GM11168 (cell line): ENCODE measurements around the gene ABCA7.

ENCODE experiments used
- in situ Hi-C: fragments of 300-500 bp; cut with MboI; formaldehyde crosslinking; loops from one replicate; pipeline ENCODE4 v1.12.0; 2022; ENCODE audit warnings: low sequenced_read_pairs; ENCODE audit not compliant: unreplicated experiment

Gene ABCA7

GRCh38 chr19:1082928-1083816 lies 43.3 kb downstream of the ABCA7 start:
- in situ Hi-C loops, result no loop called here

GRCh38 chr19:1084024-1084868 lies 44.3 kb downstream of the ABCA7 start:
- in situ Hi-C loops, result no loop called here

DNA sequence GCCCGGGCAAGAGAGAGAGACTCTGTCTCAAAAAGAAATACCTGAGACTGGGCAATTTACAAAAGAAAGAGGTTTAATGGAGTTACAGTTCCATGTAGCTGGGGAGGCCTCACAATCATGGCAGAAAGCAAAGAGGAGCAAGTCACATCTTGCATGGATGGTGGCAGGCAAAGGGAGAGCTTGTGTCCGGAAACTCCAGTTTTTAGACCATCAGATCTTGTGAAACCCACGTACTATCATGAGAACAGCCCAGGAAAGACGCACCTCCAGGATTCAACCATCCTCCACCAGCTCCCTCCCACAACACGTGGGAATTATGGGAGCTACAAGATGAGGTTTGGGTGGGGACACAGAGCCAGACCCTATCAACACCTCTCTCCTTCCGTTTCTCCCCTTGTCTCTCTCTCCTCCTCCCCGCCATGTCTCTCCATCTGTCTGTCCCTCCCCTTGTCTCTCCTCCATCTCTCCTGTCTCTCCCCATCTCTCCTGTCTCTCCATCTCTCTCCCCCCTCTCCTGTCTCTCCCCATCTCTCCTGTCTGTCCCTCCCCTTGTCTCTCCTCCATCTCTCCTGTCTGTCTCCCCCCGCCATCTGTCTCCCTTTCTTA lies 45.2 kb downstream of the ABCA7 start:
- in situ Hi-C loops, result no loop called here

GRCh38 chr19:1085676-1086442 lies 46.0 kb downstream of the ABCA7 start:
- in situ Hi-C loops, result no loop called here

DNA sequence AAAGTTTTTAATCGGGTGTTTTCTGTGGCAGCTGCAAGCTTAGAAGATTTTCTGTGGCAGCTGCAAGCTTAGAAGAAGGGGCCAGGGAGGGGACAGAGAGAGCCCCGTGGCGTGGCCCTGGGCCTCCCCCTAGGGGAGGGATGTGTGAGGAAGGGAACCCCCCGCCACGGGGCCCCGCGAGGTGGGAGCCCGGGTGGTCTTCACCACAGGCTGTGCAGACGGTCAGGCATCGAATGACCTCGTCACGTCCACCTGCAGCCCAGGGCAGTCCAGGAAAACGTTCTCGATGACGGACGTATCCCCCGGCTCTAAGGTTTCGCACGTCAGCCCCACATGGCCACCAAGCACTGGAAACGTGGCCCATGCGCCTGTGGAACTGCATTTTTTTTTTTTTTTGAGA lies 46.7 kb downstream of the ABCA7 start:
- in situ Hi-C loops, result no loop called here

DNA sequence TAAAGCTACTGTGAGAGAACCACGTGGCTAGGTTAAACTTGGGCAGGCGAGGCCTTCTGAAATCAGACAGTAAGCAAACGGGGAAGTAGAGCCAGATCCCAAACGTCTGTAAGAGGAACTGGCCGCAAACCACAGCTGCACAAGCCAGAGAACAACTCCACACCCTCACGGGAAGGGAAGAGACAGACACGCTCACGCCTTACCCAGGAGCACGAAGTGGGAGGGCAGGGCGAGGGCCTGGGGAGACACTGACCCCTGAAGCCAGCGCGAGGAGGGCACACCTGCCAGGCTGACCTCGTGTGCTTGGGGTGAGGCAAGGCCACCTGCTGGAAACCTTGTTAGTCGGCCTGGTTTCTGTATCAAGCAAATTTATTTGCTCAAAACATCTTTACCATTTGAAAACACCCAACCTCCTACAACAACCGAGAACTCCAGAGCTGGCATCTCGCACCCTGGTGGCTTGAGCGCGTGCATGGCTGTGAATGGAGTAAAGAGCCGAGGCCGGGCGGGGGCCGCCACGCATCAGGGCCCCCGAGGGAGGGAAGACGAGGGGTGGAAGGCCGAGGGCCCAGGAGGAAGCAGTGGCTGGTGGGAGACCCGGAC lies 48.0 kb downstream of the ABCA7 start:
- in situ Hi-C loops, result no loop called here

DNA sequence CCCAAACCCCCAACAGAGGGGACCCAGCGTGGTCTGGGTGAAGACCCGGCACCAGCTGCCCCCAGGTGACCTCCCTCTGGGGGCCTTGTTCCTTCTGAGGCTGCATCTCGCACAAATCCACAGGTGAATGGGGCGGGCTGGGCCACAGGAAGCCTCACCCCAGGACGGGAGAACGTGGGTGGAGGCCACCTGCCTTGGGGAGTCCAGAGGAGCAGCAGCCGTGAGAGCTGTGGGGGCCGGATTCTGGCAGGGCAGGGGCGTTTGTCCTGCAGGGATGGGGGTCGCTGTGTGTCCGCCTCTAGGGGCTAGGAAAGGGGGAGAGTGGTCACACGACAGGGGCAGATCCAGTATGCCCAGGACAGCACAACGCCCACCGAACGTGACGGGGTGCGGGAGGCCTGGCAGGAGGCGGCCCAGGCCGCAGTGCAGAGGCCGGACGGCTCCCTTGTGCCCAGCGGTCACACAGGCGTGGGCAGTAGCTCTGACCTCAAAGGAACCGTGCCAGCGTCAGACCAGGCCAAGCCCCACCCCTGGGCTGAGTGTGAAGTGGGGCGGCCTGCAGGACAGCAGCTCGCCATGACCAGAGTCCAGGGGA lies 48.6 kb downstream of the ABCA7 start:
- in situ Hi-C loops, result no loop called here

DNA sequence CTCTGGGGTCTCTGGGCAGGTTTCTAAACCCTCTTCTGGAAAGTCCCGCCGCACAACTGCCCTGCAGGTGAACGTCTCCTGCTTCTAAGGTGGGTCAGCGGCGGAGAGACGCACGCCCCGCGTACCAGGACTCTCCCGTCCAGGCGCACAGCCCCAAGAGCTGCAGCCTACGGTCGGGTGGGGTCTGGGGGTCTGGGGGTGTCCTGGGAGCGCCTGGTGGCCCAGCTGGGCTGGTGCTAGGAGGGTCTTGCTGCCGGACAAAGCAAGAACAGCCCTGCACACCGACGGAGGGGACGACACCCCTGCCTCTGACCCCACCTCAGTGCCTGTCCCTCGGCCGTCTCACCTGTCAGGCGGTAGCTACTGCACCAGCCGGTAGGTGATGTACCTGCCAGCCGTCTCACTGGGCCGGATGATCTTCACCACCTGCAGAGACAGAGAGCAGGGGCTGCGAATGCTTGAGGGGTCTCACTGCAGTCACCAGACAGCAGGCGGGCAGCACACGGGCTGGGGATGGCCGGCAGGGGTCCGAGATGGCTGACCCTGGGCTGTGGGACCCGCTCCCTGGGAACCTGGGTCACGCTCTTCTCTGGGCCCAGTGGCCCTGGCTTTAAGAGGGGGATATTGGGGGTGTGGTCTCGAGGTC lies 49.3 kb downstream of the ABCA7 start:
- in situ Hi-C loops, result no loop called here

DNA sequence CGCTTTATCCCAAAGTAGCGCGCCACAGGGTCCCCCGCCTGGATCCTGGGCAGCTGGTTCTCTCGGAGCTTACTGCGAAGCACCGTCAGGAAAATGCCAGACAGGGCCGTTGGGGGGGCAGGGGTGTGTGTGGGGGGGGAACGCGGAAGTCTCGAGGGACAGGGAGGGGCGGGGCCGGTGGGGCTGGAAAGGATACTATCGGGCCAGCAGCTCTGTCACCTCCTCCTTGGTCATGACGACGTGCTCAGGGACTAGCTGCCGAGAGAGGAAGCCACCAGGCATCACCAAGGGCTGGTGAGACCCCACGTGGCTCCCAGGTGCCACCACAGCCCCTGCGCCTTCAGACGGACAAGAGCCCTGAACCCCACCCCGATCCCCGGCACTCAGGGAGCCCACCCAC lies 50.0 kb downstream of the ABCA7 start:
- in situ Hi-C loops, result no loop called here

DNA sequence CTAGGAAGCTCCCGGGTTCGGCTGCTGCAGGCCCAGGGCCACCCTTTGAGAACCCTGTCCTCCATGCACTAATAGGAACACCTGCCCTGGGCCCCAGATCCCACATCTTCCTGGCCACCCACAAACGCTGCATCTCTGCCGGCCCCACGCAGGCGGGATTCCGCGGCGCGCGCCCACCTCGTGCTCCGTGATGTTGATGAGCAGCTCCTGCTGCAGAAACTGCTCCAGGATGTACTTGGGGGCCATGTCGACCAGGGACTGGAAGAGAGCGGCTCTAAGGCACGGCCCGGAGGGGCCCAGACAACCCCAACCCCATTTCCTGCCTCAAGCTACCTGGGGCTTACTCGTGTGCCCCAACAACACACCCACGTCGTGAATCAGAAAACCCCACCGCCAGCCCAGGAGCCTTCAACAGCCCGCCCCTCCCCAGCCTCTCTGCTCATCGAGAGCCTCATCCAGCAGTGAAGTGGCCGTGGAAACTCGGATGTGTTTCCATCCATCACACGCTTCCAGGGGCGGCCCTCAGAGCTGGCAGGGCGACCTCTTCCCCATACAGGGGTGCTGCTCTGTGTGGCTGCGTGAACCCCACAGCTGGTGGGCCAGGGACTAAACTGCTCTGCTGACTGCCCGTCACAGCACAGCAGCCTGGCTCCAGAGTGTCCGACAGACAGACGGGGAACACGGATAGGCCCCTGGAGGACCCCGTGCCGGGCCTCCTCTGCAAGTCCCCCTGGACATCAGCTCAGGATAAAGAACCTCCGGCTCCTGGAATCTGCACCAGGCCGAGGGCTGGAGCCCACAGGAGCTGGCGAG lies 51.0 kb downstream of the ABCA7 start:
- in situ Hi-C loops, result no loop called here

- in situ Hi-C loops, result no loop called here
Observed at GRCh38 chr19:1091544-1092175, 51.8 kb downstream of the ABCA7 start.

DNA sequence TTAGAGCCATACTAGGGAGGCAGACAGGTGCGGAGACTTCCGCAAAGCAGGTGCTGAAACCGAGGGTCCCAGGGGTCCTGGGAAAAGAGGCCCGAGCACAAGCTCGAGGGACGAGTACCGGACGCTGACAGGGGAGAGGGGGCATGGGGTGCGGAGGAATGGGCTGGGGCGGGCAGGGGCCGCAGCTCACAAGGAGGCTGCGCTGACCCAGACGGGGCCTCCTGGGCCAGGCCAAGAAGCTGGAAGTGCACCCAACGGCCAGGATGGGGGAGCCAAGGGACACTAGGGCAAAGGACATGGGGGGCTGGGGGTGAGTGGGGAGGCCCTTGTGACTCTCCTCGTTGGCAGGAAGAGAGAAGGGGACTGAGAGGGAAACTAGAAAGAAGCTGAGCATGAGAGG lies 53.4 kb downstream of the ABCA7 start:
- in situ Hi-C loops, result no loop called here

DNA sequence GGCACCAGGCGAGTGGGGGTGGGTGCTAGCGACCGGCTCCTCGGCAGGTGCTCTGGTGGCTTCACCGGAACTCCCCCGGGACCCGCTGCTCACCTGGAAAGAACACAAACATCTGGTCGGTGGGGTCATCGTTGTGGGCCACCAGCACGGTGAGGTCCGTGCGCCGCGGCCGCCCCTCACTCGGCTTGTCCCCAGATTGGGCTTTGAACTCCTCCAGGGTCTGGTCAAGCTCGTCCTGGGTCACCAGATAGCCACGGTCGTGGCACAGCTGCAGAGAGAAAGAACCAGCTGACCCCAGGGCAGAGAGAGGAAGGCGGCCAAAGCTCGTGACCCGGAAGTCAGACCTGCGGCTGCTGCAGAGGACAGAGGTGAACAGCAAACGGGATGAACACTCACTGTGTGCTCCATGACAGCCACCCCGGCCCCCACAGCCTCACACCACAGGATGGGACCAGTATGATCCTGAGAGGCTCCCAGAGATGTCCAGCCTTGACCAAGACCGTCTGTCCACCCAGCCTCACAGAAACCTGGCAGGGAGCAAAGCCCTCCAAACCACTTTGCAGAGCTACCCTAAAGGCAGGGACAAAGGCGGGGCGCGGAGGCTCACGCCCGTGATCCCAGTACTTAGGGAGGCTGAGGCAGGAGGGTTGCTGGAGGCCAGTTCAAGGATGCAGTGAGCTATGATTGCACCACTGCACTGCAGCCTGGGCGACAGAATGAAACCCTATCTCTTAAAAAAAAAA lies 54.1 kb downstream of the ABCA7 start:
- in situ Hi-C loops, result no loop called here

DNA sequence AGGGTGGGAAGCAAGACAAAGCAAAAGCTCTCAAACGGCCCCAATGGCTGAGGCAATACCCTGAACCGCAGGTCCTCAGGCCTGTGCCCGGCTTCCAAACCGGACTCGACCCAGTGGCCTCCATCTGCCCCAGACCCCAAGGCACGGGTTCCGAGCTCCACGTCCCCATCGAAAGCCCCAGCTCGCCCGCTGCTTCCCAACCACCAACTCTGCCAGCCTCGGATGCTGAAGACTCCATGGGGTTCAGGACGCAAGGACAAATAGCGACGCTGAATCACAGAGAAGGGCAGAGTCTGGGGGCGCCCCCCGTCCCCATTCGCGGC lies 54.7 kb downstream of the ABCA7 start:
- in situ Hi-C loops, result no loop called here

DNA sequence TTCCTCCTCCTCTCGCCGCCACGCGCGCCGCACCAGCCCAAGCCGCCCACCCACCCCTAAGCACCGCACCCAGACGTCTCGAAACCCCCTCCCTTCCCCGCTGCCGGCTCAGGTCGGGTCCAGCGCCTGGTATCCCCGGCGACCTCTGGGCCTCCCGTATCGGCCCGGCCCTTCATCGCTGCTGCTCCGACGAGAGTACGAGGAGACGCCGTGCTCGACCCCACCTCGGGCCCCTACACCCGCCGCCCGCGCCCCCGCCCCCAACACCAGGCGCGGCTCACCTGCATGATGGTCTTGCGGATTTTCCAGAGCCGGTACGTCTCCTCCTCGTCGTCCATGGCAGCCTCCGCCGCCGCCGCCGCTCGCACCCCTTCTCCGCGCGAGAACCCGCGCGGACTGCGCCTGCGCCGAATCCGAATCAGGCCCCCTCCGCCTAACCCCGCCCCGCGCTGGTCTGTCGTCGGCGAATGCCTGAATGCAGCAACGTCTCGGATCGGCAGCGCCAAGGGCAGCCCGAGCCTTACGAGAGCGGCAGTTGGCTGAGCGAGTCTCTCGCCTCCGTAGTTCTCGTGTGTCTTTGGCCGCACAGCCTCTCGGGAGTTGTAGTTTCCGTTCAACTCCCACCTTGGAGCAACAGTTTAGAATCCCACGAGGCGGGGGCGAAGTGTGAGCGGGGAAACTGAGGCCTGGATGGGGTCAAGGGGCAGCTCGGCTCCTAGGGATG lies 55.2 kb downstream of the ABCA7 start, which contains the start of gene POLR2E:
Gene POLR2E, minus strand, starts transcription at position 398 of the 724 bp plus-strand sequence. Its CDS starts 60 bp downstream, at position 338.
- in situ Hi-C loops, result no loop called here

DNA sequence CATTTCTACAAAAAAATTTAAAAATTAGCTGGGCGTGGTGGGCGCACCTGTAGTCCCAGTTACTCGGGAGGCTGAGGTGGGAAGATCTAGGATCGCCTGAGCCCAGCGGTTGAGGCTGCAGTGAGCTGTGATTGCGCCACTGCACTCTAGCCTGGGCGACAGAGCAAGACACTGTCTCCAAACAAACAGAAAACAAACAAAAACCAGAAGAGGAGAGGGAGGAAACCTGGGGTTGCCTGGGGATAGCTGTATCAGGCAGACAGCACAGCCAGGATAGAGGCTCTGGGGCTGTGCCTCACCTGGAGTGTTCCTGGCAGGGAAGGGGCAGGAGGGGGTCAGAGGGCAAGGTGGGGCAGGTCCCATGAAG lies 57.9 kb downstream of the ABCA7 start:
- in situ Hi-C loops, result no loop called here
